ENCODE data around the gene RADIL. TPM values are rescaled to one million over a fixed set of nuclear protein-coding genes. Genes with fewer than 3 reads are reported as not detected.
A peak's percentile ranks its signal among the peaks of the same experiment; 100 is the strongest.

The RADIL gene
- total RNA-seq, 3 donors from 2014 or later: 0.35 to 7.4 (median 1.1) TPM

- intact Hi-C loops (cut with DNase I, micrococcal nuclease): loop anchor here in 1 of 2 donors (10.0 kb wide), 1 partner anchor 264 kb away; no protein-coding TSS in a partner anchor
- H3K36me3 ChIP-seq (ENCODE audit: low read depth): no peaks in the 10 kb centered on the region
- no peak overlapping the region for H3K4me3 ChIP-seq
- H3K9me3 ChIP-seq: no peaks in the 10 kb centered on the region
- no peak for DNase-seq
- no peaks in the 10 kb centered on the region for H3K4me1 ChIP-seq (ENCODE audit: low read depth)
- no peak for TF ChIP-seq CTCF (IDR thresholded peaks at IDR 0.05)
- no peak for ATAC-seq
Measured at GRCh38 chr7:4820967-4821471, 62.5 kb downstream of the RADIL start.

- no peak for DNase-seq
- Histone ChIP-seq H3K4me1 (ENCODE audit: low read depth) (no peaks in the 10 kb centered on the region), H3K4me3 (no peak overlapping the region), H3K9me3 (no peaks in the 10 kb centered on the region), H3K36me3 (ENCODE audit: low read depth) (no peaks in the 10 kb centered on the region)
- ATAC-seq: no peak
- intact Hi-C loops (cut with DNase I, micrococcal nuclease): loop anchor here in 1 of 2 donors (10.0 kb wide), 1 partner anchor 264 kb away; no protein-coding TSS in a partner anchor
- TF ChIP-seq CTCF (IDR thresholded peaks at IDR 0.05): no peak
Measured at GRCh38 chr7:4820405-4820966, 63.0 kb downstream of the RADIL start.

GRCh38 chr7:4819560-4820404 is 63.7 kb downstream of the RADIL start:
- ATAC-seq (no peak), DNase-seq (peak in 1 of 3 donors; percentile 37)
- no peaks in the 10 kb centered on the region for H3K4me1 ChIP-seq (ENCODE audit: low read depth)
- no peaks in the 10 kb centered on the region for H3K9me3 ChIP-seq
- H3K36me3 ChIP-seq (ENCODE audit: low read depth): no peaks in the 10 kb centered on the region
- intact Hi-C loops (cut with DNase I, micrococcal nuclease): loop anchor here in 1 of 2 donors (10.0 kb wide), 1 partner anchor 265 kb away; no protein-coding TSS in a partner anchor
- H3K4me3 ChIP-seq: no peak overlapping the region
- no peak for TF ChIP-seq CTCF (IDR thresholded peaks at IDR 0.05)

- no peaks in the 10 kb centered on the region for H3K36me3 ChIP-seq (ENCODE audit: low read depth)
- DNase-seq (peak in 1 of 3 donors; percentile 35), ATAC-seq (no peak)
- TF ChIP-seq CTCF (IDR thresholded peaks at IDR 0.05): no peak
- no peaks in the 10 kb centered on the region for H3K4me1 ChIP-seq (ENCODE audit: low read depth)
- no peaks in the 10 kb centered on the region for H3K9me3 ChIP-seq
- intact Hi-C loops (cut with DNase I, micrococcal nuclease): no loop called here
- no peak overlapping the region for H3K4me3 ChIP-seq
Measured at GRCh38 chr7:4818000-4818794, 65.3 kb downstream of the RADIL start.

- no peak for TF ChIP-seq CTCF (IDR thresholded peaks at IDR 0.05)
- no peak for ATAC-seq
- no peaks in the 10 kb centered on the region for H3K9me3 ChIP-seq
- intact Hi-C loops (cut with DNase I, micrococcal nuclease): no loop called here
- DNase-seq: no peak
- H3K4me3 ChIP-seq: no peak overlapping the region
- no peaks in the 10 kb centered on the region for H3K36me3 ChIP-seq (ENCODE audit: low read depth)
- H3K4me1 ChIP-seq (ENCODE audit: low read depth): no peaks in the 10 kb centered on the region
Measured at GRCh38 chr7:4817178-4817901, 66.2 kb downstream of the RADIL start.
